SU-DHL-6 (cell line): Measurements from ENCODE around the gene PDE4D.

ENCODE experiments used
- H2AFZ ChIP-seq: fragments of 200-600 bp; sonication (generic); 2 replicates; pipeline ENCODE4 v1.6.1; 2014; ENCODE audit warnings: low read depth, mild to moderate bottlenecking, moderate library complexity, mixed read lengths, antibody characterized with exemption, low read length; ENCODE audit not compliant: severe bottlenecking
- H3F3A ChIP-seq: fragments of 200-600 bp; shearing (Covaris generic); 2 replicates; pipeline ENCODE4 v1.6.0; 2016; ENCODE audit warnings: antibody characterized with exemption, mild to moderate bottlenecking; ENCODE audit not compliant: insufficient read depth
- H3K27ac ChIP-seq: fragments of 200-600 bp; sonication (generic); 2 replicates; pipeline ENCODE4 v1.5.1; 2016; ENCODE audit warnings: low read depth, mild to moderate bottlenecking, low read length, moderate library complexity, mixed read lengths
- H3K27me3 ChIP-seq: fragments of 200-600 bp; sonication (generic), shearing (Covaris generic); 2 replicates; pipeline ENCODE4 v1.6.0; 2014; ENCODE audit warnings: mild to moderate bottlenecking, low read length
- H3K36me3 ChIP-seq: fragments of 200-600 bp; sonication (generic); 2 replicates; pipeline ENCODE4 v1.6.1; 2014; ENCODE audit warnings: mild to moderate bottlenecking, low read length, mixed read lengths
- H3K4me2 ChIP-seq: fragments of 300-600, 200-600 bp; shearing (Covaris generic), sonication (generic); 2 replicates; pipeline ENCODE4 v1.6.0; 2014; ENCODE audit warnings: low read length, low read depth, mild to moderate bottlenecking; ENCODE audit not compliant: poor library complexity, severe bottlenecking
- H3K4me3 ChIP-seq: fragments of 200-600 bp; sonication (generic); 2 replicates; pipeline ENCODE4 v1.5.1; 2014; ENCODE audit warnings: antibody characterized with exemption, low read length, mild to moderate bottlenecking, mixed read lengths; ENCODE audit not compliant: insufficient read depth, poor library complexity, severe bottlenecking
- H3K79me2 ChIP-seq: fragments of 200-600 bp; sonication (generic); 2 replicates; pipeline ENCODE4 v1.6.1; 2014; ENCODE audit warnings: mild to moderate bottlenecking, low read length, moderate library complexity; ENCODE audit not compliant: insufficient read depth
- H3K9ac ChIP-seq: fragments of 200-600 bp; sonication (generic); 2 replicates; pipeline ENCODE4 v1.7.0; 2014; ENCODE audit warnings: mild to moderate bottlenecking, low read length
- H3K9me2 ChIP-seq: fragments of 200-600 bp; sonication (generic); replicated peaks from 2 replicates; pipeline ENCODE4 v1.6.1; 2014; ENCODE audit warnings: low read length; ENCODE audit not compliant: insufficient read depth
- H3K9me3 ChIP-seq: fragments of 200-600 bp; sonication (generic); 2 replicates; pipeline ENCODE4 v1.6.1; 2014; ENCODE audit warnings: low read length, mixed read lengths; ENCODE audit not compliant: insufficient read depth
- H4K20me1 ChIP-seq: fragments of 200-600 bp; sonication (generic); 2 replicates; pipeline ENCODE4 v1.6.1; 2014; ENCODE audit warnings: low read depth, mild to moderate bottlenecking, antibody characterized with exemption, low read length, moderate library complexity, mixed read lengths
- EZH2phosphoT487 ChIP-seq: fragments of 200-600 bp; sonication (generic), shearing (Covaris generic); conservative IDR thresholded peaks from 2 replicates; pipeline ENCODE4 v1.6.1; 2018; ENCODE audit warnings: mild to moderate bottlenecking, antibody characterized with exemption, low read length, moderate library complexity, mixed read lengths
- TF ChIP-seq, protein P1 (sequence below): fragments of 200-600 bp; sonication (generic); IDR thresholded peaks from one replicate; pipeline ENCODE4 v1.5.1; 2017; ENCODE audit warnings: antibody characterized with exemption, mild to moderate bottlenecking, low read length, moderate library complexity; ENCODE audit not compliant: insufficient read depth, poor library complexity, severe bottlenecking

Gene PDE4D

DNA sequence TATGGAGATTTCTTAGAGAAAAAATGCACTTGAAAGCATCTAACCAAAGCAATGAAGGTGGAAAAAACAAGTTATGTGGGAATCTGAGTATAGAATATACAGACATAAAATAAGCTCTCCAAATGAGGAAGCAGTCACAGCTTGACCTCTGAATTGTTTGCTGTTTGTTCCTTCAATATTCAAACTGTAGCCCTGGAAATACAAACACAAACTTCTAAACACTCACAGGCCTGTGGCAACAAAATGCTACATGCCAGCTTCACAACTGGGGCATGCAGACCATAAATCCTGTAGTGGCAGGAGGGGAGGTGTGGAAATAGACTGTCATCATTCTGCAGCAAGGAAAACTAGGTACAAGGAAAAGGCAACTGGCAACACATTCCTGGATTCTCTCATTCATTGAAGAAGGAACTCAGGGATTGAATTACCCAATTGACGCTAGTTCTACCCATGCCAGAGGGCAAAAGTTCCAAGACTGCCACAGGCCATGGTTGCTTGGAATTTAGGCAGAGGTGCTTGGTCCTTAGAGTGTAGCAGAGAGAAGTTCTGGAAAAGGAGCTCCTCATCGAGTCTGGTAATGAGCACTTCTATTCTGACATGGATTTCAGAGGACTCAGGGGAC, 349.6 kb downstream of the PDE4D start:
- Histone ChIP-seq H3K36me3 (no peaks in the 10 kb centered on the region), H3K9me3 (no peaks in the 10 kb centered on the region), H2AFZ (no peak overlapping the region), H3K4me3 (no peak overlapping the region), H3K27me3 (no peaks in the 10 kb centered on the region), H3F3A (no peaks in the 10 kb centered on the region), H4K20me1 (no peaks in the 10 kb centered on the region), H3K4me2 (no peak overlapping the region), H3K9ac (no peak overlapping the region), H3K79me2 (no peaks in the 10 kb centered on the region), H3K27ac (no peak overlapping the region), H3K9me2 (no peaks in the 10 kb centered on the region)
- TF ChIP-seq, protein P1, sequence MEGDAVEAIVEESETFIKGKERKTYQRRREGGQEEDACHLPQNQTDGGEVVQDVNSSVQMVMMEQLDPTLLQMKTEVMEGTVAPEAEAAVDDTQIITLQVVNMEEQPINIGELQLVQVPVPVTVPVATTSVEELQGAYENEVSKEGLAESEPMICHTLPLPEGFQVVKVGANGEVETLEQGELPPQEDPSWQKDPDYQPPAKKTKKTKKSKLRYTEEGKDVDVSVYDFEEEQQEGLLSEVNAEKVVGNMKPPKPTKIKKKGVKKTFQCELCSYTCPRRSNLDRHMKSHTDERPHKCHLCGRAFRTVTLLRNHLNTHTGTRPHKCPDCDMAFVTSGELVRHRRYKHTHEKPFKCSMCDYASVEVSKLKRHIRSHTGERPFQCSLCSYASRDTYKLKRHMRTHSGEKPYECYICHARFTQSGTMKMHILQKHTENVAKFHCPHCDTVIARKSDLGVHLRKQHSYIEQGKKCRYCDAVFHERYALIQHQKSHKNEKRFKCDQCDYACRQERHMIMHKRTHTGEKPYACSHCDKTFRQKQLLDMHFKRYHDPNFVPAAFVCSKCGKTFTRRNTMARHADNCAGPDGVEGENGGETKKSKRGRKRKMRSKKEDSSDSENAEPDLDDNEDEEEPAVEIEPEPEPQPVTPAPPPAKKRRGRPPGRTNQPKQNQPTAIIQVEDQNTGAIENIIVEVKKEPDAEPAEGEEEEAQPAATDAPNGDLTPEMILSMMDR: no peak
- no peak for TF ChIP-seq EZH2phosphoT487

DNA sequence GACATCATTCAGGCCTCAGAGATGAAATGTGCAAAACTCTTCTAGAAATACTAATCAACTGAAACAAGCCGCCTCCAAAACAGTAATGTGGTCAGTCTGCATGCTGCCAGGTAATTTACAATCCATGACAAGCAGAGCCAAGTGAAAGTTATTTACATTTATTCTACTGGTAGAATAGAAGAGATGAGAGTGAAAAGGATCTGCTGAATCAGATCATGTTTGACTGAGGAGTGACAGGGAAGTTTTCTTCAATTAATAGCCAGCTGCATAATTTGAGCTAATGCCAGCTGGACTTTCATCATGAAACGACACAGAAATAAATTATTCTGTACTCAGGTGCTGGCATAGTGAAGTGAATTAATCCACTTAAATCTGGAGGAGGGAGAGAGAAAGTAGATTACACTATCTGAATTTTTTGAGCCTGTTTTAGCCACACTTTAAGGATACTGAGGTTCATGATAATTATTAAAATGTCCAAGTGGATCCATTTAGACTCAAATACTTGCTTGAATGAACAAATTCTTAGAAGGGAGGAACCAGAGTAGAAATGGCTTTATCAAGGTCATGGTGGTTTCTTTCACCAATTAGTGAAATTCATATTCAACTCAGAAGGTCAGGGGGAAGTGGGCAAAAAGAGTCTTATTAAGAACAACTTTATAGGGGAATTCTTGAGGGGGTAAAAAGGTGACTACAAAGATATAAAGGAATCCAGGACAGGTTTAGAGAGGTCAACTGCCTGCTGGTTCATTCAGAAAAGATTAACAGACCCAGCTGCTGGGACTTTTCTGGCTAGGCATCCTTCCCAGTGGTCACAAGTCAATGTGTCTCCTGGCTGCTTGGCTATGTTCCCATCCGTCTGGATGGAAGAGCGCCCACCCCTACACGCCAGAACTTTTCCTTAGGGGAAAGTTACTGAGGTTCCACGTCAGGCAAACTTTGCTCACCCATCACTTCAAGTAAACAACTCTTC, 350.4 kb downstream of the PDE4D start:
- no peaks in the 10 kb centered on the region for H3K9me3 ChIP-seq
- H3K36me3 ChIP-seq: no peaks in the 10 kb centered on the region
- no peak overlapping the region for H3K27ac ChIP-seq
- no peak overlapping the region for H3K9ac ChIP-seq
- no peaks in the 10 kb centered on the region for H3F3A ChIP-seq
- TF ChIP-seq EZH2phosphoT487: no peak
- TF ChIP-seq, protein P1: no peak
- no peaks in the 10 kb centered on the region for H3K9me2 ChIP-seq
- no peaks in the 10 kb centered on the region for H3K79me2 ChIP-seq
- H3K27me3 ChIP-seq: no peaks in the 10 kb centered on the region
- H2AFZ ChIP-seq: no peak overlapping the region
- no peaks in the 10 kb centered on the region for H4K20me1 ChIP-seq
- no peak overlapping the region for H3K4me2 ChIP-seq
- no peak overlapping the region for H3K4me3 ChIP-seq

DNA sequence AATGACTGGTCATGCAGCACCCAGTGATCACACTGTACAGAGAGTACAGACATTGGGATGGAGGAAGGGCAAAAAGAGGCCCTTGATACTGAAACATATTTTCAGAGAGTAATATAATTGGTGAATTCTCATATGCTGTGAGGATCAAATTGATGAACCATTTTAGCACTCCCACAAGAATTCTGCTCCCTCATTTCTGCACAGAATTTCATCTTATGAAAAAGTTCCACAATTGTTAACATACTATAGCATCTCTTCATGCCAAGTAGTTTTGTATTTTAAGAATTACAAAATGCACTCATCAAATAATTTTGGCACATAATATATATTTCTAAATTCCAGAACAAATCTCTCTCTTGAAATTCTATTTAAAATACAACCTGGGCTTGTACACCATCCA, 351.2 kb downstream of the PDE4D start:
- H3K36me3 ChIP-seq: no peaks in the 10 kb centered on the region
- TF ChIP-seq, protein P1: no peak
- no peak for TF ChIP-seq EZH2phosphoT487
- no peak overlapping the region for H3K9ac ChIP-seq
- H3K79me2 ChIP-seq: no peaks in the 10 kb centered on the region
- H3K27ac ChIP-seq: no peak overlapping the region
- H3F3A ChIP-seq: no peaks in the 10 kb centered on the region
- H3K9me3 ChIP-seq: no peaks in the 10 kb centered on the region
- no peak overlapping the region for H3K4me3 ChIP-seq
- H3K9me2 ChIP-seq: no peaks in the 10 kb centered on the region
- no peaks in the 10 kb centered on the region for H4K20me1 ChIP-seq
- no peak overlapping the region for H2AFZ ChIP-seq
- H3K4me2 ChIP-seq: no peak overlapping the region
- H3K27me3 ChIP-seq: no peaks in the 10 kb centered on the region
